ENCODE data around the gene TMEM132D.

The TMEM132D gene

DNA sequence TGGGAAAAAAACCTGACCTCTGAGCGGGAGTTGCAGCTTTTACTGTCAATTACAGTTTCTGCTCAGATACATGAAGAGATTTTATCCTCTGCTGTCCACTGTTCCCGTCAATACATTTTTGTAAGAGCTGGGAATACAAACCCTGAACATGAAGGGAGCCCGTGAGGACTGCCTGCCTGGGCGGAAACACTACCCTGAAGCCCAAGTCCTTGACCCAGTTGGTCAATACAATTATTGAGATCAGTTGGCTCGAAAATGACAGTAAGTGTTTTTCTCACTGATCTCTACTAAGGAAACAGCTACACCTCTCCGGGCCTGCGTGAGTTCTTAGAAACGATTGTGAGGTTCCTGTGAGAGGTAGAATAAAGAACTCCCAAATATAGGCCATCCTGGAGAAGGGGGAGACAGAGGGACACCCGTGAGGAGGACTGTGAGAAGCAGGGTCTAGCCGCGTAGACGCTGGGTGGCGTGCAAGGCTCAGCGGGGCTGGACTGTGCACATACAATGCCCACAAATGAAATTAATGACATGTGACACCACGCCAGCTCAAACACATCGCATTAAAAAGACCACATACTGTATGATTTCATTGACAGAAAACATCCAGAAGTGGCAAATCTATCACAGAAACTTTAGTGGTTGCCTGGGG is 509.5 kb downstream of the TMEM132D start:
- FAIRE-seq: no peak

- FAIRE-seq: no peak
Observed at GRCh38 chr12:129393357-129393937, 510.4 kb downstream of the TMEM132D start.

DNA sequence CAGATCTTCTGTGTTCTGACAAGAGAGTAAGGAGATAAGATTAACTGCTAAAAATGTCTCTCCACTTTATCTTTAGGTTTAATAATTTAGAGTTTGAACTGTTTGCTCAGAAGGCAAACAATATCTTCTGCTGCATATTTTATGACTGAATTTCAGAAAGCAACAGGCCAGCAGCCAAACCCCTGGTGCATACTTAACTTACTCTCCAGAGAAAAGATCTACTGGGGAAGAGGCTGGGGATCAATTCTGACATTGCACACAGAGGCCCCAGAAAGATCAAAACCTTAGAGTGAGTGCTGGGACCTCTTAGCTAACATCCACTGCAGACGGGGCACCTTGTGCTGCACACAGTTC is 518.2 kb downstream of the TMEM132D start:
- no peak for FAIRE-seq

GRCh38 chr12:129383956-129384355 is 519.9 kb downstream of the TMEM132D start:
- no peak for FAIRE-seq

- no peak for FAIRE-seq
Observed at GRCh38 chr12:129381715-129382114, 522.1 kb downstream of the TMEM132D start.

DNA sequence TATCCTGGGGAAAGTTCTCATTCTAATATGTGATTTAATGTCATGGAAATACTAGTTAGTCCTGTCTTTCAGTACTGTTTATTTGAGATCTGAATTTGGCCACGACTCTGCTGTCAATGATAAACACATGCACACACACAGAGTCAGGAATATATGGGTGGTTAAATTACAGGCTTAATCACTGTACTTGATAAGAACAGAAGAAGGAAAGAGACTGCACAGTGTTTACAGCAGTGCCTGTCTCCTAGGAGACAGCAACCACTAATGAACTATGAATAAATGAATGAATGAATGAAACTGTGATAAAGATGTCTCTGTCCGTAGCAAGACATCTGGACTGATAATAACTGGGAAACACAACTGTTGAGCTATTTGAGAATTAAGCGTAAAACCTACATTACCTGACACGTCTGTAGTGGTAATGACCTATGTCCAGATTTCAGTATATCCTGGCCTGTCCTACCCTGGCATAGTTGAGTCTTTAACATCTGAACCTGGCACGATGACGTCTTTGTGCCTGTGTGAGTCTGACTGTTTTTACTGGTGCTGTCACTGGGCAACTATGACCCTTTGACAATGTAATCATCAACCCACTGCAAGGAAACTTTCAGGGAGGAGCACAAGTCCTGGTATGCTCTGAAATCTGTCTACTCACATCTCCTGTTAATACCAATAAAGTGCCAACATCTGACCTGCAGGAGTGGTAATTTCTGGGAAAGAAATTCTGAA is 524.6 kb downstream of the TMEM132D start:
- FAIRE-seq: no peak

- no peak for FAIRE-seq
Observed at GRCh38 chr12:129378496-129378895, 525.3 kb downstream of the TMEM132D start.

DNA sequence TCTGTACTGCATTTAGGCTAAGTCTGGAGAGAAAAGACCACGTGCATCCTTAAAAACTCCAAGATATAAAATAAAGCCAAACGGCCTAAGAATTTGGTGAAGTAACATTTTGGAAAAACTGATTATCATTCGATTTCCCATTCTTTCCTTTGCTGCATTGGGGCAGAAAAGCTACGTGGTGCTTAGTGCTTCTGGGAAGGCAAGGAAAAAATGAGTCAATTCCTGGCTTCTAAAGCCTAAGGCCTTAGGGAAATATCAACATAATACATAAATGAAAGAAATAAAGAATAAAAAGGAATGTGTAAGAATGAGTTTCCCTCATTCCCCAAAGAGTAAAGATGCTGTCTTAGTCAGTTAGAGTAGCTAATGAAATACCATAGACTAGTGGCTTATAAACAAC is 530.1 kb downstream of the TMEM132D start:
- FAIRE-seq: no peak

DNA sequence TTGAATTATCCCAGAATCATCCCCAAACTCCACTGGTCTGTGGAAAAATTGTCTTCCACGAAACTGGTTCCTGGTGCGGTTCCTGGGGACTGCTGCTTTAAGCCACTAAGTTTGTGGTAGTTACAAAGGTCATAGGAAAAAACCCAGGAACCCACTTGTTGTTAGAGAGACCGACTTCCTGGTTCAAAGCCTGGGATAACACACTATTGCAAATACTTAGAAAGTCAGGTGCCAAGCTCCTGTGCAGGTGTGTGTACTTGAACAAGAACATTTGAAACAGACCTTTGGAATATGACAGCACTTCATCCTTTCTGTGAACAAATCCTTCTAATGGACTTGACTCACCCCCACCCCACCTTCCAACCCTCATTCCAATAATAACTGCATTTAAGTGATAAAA is 530.9 kb downstream of the TMEM132D start:
- FAIRE-seq: no peak

GRCh38 chr12:129372348-129372747 is 531.5 kb downstream of the TMEM132D start:
- no peak for FAIRE-seq

DNA sequence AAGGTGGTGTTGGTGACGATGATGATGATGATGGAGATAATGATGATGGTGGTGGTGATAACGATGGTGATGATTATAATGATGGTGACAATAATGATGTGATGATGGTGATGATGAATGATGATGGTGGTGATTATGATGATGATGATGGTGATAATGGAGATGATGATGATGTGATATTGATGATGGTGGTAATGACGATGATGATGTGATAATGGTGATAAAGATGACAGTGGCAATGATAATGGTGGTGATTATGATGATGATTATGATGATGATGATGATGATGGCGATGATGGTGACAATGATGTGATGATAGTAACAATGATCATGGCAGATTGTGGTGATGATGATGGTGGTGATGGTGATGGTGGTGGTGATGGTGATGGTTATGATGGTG is 532.6 kb downstream of the TMEM132D start:
- no peak for FAIRE-seq

DNA sequence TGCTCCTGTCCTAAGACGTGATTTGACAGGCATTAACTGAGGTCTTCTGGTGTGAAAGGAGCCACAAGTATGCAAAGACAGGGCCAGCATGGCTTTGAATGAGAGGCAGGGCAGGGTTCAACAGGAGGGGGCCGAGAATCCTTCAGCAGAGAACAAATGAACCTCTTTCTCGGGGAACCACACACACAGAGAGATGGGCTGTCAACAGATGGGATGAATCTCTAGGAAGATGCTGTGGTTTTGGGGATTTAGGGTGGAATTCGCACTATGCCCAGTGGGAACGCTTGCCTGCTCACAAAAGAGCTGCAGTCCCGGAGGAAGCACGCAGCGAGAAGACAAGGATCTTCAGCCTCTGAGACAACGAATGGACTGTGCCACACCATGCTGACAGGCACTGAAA is 537.2 kb downstream of the TMEM132D start:
- FAIRE-seq: no peak

- no peak for FAIRE-seq
Observed at GRCh38 chr12:129363041-129363440, 540.8 kb downstream of the TMEM132D start.

DNA sequence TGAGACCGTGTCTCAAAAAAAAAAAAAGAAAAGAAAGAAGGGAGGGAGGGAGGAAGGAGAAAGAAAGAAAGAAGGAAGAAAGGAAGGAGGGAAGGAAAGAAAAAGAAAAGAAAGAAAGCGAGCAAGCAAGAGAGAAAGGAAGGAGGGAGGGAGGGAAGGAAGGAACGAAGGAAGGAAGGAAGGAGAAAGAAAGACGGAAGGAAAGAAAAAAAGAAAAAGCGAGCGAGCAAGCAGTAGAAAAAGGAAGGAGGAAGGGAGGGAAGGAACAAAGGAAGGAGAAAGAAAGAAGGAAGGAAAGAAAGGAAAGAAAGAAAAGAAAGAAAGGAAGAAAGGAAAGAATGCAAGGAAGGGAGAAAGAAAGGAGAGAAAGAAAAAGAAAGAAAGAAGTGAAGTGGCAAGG is 546.6 kb downstream of the TMEM132D start:
- no peak for FAIRE-seq

DNA sequence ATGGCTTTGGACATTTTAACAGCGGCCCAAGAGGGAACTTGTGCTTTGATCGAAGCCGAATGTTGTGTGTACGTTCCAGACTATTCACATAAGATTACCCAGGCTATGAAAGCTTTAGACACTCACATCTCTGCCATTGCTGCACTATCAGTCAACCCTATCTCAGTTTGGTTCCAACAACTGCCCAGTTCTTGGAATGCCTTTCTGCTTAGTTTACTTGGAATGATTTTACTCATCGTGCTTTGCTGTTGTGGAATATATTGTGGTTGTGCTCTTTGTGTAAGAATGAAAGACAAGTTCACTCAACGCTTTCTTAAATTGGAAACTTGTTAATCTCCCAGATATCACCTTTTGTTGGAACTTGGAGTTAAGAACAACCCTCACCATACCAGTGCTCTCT is 552.3 kb downstream of the TMEM132D start:
- no peak for FAIRE-seq

GRCh38 chr12:129339336-129339735 is 564.5 kb downstream of the TMEM132D start:
- no peak for FAIRE-seq

DNA sequence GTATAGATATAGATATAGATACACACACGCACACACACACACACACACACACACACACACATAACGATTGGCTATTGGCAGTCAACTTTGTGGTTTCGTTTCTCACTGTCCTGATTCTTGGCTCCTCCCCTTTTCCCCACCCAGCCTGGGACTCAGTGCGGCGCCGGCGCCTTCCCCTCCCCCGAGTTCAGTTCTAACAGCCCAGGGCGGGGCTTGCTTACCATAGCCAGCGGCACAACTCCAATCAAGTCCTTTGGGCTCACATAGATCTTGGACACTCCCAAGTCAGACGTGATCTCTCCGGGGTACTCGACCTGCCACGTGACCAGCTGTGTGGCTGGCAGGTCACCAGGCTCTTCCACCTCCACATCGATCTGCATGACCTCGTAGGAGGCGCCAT is 566.4 kb downstream of the TMEM132D start:
- no peak for FAIRE-seq

GRCh38 chr12:129335773-129336172 is 568.1 kb downstream of the TMEM132D start:
- FAIRE-seq: no peak

GRCh38 chr12:129332286-129332685 is 571.5 kb downstream of the TMEM132D start:
- no peak for FAIRE-seq

DNA sequence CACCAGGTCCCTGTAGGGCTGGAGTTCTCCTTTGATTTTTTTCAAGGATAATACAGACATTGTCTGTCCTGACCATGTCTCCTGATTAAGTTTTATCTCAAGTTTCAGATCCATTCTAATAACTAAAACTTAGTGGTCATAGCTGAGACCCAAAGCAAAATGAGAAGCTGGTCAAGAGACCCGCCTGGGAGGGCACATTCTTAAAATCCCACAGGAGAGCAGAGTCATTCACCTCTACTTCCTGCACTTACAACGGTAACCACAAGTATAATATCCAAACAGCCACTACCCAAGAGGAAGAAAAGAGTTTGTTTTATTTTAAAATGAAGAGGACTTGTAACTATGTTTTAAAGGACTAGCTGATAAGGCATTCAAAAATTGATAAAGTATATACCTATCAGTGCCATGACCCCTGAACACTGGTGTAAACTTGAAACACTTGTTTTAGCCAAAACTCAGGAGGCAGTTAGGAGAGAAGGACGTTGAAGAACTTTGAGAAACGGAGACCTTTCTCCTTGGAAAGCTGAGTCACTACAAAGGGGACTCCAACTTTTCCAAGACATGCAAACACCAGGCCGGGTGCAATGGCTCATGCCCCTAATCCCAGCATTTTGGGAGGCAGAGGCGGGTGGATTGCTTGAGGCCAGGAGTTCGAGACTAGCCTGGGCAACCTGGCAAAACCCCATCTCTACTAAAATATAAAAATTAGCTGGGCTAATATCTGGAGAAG is 572.3 kb downstream of the TMEM132D start:
- no peak for FAIRE-seq

- FAIRE-seq: no peak
Observed at GRCh38 chr12:129328235-129328634, 575.6 kb downstream of the TMEM132D start.

DNA sequence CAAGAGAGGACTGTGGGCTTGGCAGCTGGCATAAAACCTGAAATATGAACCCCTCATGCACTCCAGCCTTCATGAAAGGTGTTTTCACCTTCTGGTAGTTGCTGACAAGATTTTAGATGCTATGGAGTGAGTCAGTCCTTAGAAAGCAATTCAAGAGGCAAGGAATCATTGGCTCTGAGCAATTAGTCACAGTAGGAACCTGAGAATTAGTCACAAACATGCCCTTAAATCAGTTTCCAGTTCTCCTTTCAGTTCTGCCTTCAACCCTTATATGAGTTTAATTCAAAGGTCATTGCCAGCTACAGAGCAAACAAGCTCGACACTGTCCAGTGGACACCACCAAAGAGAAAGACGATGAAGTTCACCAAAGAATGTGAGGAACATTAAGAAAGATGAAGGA is 578.3 kb downstream of the TMEM132D start:
- no peak for FAIRE-seq

DNA sequence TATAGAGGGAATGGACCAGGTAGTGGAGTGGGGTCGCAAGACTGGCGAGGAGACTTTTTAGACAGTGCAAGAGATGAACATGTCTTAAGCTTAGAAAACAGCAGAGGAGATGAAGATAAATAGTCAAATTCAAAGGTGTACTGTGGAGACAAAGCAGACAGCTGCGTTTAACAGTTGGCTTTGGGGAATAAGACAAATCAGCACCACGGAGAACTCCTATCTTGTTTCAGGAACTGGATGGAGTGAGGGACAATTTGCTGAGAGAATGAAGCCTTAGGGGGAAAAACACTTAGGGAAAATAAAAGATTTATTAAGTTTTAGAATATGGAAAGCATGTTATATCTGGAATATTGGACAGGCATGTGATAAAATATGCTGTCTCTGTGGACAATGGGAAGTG is 591.8 kb downstream of the TMEM132D start:
- no peak for FAIRE-seq

DNA sequence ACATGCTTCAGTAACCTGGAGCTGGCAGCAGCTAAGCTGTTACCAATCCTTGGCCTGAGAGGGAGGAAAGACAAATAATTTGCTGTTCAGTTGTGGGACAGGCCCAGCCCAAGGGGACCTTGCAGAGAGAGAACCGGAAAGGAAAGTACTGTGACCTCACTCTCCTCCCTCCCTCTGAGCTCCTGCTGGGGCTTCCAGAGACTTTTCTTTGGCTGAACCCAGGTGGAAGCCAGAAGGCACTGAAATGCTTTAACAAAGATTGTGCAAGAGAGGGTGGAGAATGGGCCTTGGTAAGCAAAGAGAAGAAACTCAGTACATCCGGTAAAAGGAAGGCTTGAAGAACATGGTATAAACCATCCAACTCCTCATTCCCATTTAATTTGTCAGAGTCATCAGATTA is 593.5 kb downstream of the TMEM132D start:
- no peak for FAIRE-seq

Measured in G401.6 (cell line).